ENCODE data around the gene SKI. TPM values are rescaled to one million over a fixed set of nuclear protein-coding genes. Genes with fewer than 3 reads are reported as not detected.

Gene SKI
- total and polyA plus RNA-seq, 2 donors (not counting 1 experiment from before 2014, with no cell fraction given): 14.9 to 74.9 TPM

- Histone ChIP-seq H3K9me3 (ENCODE audit: control extremely low read depth in 1 of 3, control insufficient read depth in 2 of 3, insufficient read depth in 1 of 3, low read length in 2 of 3) (peaks cover 0 to 9% (median 0%) of the 10 kb centered on the region in 3 donors), H3K4me2 (replicated peaks; ENCODE audit: low read depth, low read length, poor library complexity, severe bottlenecking) (no peak overlapping the region), H3K4me3 (ENCODE audit: control extremely low read depth in 1 of 5, extremely low read depth in 1 of 5, insufficient read depth in 1 of 5, low read depth in 2 of 5, low read length in 4 of 5) (no peak overlapping the region), H3K4me1 (ENCODE audit: control insufficient read depth in 2 of 2, insufficient read depth in 2 of 2, low read length in 2 of 2) (no peaks in the 10 kb centered on the region), H3K27me3 (replicated peaks in 1 of 4; ENCODE audit: control extremely low read depth in 1 of 4, control insufficient read depth in 3 of 4, insufficient read depth in 4 of 4, low read length in 3 of 4) (no peaks in the 10 kb centered on the region), H3K36me3 (replicated peaks in 1 of 2; ENCODE audit: control extremely low read depth in 1 of 2, control insufficient read depth in 1 of 2, extremely low read depth in 1 of 2, insufficient read depth in 2 of 2, low read length in 1 of 2) (no peaks in the 10 kb centered on the region), H4K20me1 (ENCODE audit: control insufficient read depth, insufficient read depth, low read length, poor library complexity, severe bottlenecking) (no peaks in the 10 kb centered on the region), H3K9ac (ENCODE audit: low read length) (no peak overlapping the region), H3K79me2 (ENCODE audit: control insufficient read depth, insufficient read depth, low read length) (no peaks in the 10 kb centered on the region), H3K27ac (ENCODE audit: low read length in 2 of 2) (no peak overlapping the region), H2AFZ (ENCODE audit: insufficient read depth, low read depth, low read length, poor library complexity, severe bottlenecking) (no peak overlapping the region)
- no peak overlapping the region for H3K27ac Mint-ChIP-seq
- DNase-seq (no peak), ATAC-seq (ENCODE audit: low read depth) (no peak)
- H3K4me1 Mint-ChIP-seq: no peaks in the 10 kb centered on the region
- intact Hi-C loops (cut with micrococcal nuclease): no loop called here
- 92% methylated on average over 38 of the region's 39 CpGs for WGBS (ENCODE audit: insufficient coverage)
- H3K9me3 Mint-ChIP-seq (ENCODE audit: insufficient read depth): no peaks in the 10 kb centered on the region
- CTCF ChIA-PET: no interaction called here
- POLR2A ChIA-PET: interaction anchor here (0.6 kb wide), 1 partner anchor 144 kb away, joined by 9 read pairs; no protein-coding TSS in a partner anchor
- no peaks in the 10 kb centered on the region for H3K27me3 Mint-ChIP-seq
- H3K4me3 Mint-ChIP-seq: no peak overlapping the region
- TF ChIP-seq EZH2 (IDR thresholded peaks at IDR 0.05; ENCODE audit: borderline replicate concordance, insufficient read depth, low read depth, low read length, poor library complexity, severe bottlenecking) (no peak), CTCF (IDR thresholded peaks at IDR 0.05) (no peak)
Measured at GRCh38 chr1:2343023-2343935, 115.2 kb downstream of the SKI start.

- WGBS (ENCODE audit: insufficient coverage): 91% methylated on average over 24 of the region's 24 CpGs
- CTCF ChIA-PET: no interaction called here
- Histone ChIP-seq H3K36me3 (replicated peaks in 1 of 2; ENCODE audit: control extremely low read depth in 1 of 2, control insufficient read depth in 1 of 2, extremely low read depth in 1 of 2, insufficient read depth in 2 of 2, low read length in 1 of 2) (no peaks in the 10 kb centered on the region), H3K4me3 (ENCODE audit: control extremely low read depth in 1 of 5, extremely low read depth in 1 of 5, insufficient read depth in 1 of 5, low read depth in 2 of 5, low read length in 4 of 5) (no peak overlapping the region), H3K4me1 (ENCODE audit: control insufficient read depth in 2 of 2, insufficient read depth in 2 of 2, low read length in 2 of 2) (no peaks in the 10 kb centered on the region), H3K9ac (ENCODE audit: low read length) (no peak overlapping the region), H3K27ac (ENCODE audit: low read length in 2 of 2) (no peak overlapping the region), H3K27me3 (replicated peaks in 1 of 4; ENCODE audit: control extremely low read depth in 1 of 4, control insufficient read depth in 3 of 4, insufficient read depth in 4 of 4, low read length in 3 of 4) (no peaks in the 10 kb centered on the region), H4K20me1 (ENCODE audit: control insufficient read depth, insufficient read depth, low read length, poor library complexity, severe bottlenecking) (no peaks in the 10 kb centered on the region), H3K79me2 (ENCODE audit: control insufficient read depth, insufficient read depth, low read length) (no peaks in the 10 kb centered on the region), H2AFZ (ENCODE audit: insufficient read depth, low read depth, low read length, poor library complexity, severe bottlenecking) (no peak overlapping the region), H3K9me3 (ENCODE audit: control extremely low read depth in 1 of 3, control insufficient read depth in 2 of 3, insufficient read depth in 1 of 3, low read length in 2 of 3) (peaks cover 0 to 9% (median 0%) of the 10 kb centered on the region in 3 donors), H3K4me2 (replicated peaks; ENCODE audit: low read depth, low read length, poor library complexity, severe bottlenecking) (no peak overlapping the region)
- H3K27ac Mint-ChIP-seq: no peak overlapping the region
- ATAC-seq (ENCODE audit: low read depth) (no peak), DNase-seq (no peak)
- TF ChIP-seq EZH2 (IDR thresholded peaks at IDR 0.05; ENCODE audit: borderline replicate concordance, insufficient read depth, low read depth, low read length, poor library complexity, severe bottlenecking) (no peak), CTCF (IDR thresholded peaks at IDR 0.05) (no peak)
- no peak overlapping the region for H3K4me3 Mint-ChIP-seq
- H3K27me3 Mint-ChIP-seq: no peaks in the 10 kb centered on the region
- H3K4me1 Mint-ChIP-seq: no peaks in the 10 kb centered on the region
- no peaks in the 10 kb centered on the region for H3K9me3 Mint-ChIP-seq (ENCODE audit: insufficient read depth)
- POLR2A ChIA-PET: no interaction called here
- intact Hi-C loops (cut with micrococcal nuclease): no loop called here
Measured at GRCh38 chr1:2344121-2344681, 116.1 kb downstream of the SKI start.

Measured in B cell (primary cell).